IPS-20b (cell line): ENCODE results near the gene COX19.

Experiments
- H3K27ac ChIP-seq: one replicate; pipeline ENCODE4 v1.5.1; 2013; ENCODE audit warnings: low read length
- H3K27me3 ChIP-seq: 2 replicates; pipeline ENCODE4 v1.6.1; 2013; ENCODE audit warnings: mild to moderate bottlenecking, low read length, inconsistent platforms; ENCODE audit not compliant: insufficient read depth
- H3K36me3 ChIP-seq: 2 replicates; pipeline ENCODE4 v1.6.1; 2013; ENCODE audit warnings: low read depth, mild to moderate bottlenecking, inconsistent platforms, low read length, moderate library complexity; ENCODE audit not compliant: insufficient read depth
- H3K4me1 ChIP-seq: 2 replicates; pipeline ENCODE4 v1.6.1; 2013; ENCODE audit warnings: mild to moderate bottlenecking, control low read depth, inconsistent platforms, low read length, moderate library complexity; ENCODE audit not compliant: insufficient read depth
- H3K4me3 ChIP-seq: 2 replicates; pipeline ENCODE4 v1.5.1; 2013; ENCODE audit warnings: mild to moderate bottlenecking, low read length, inconsistent platforms
- H3K9ac ChIP-seq: 2 replicates; pipeline ENCODE4 v1.6.1; 2013; ENCODE audit warnings: low read depth, mild to moderate bottlenecking, inconsistent platforms, low read length, moderate library complexity
- H3K9me3 ChIP-seq: 2 replicates; pipeline ENCODE4 v1.6.1; 2013; ENCODE audit warnings: mild to moderate bottlenecking, low read depth, low read length, inconsistent platforms; ENCODE audit not compliant: insufficient read depth

COX19 gene, protein sequence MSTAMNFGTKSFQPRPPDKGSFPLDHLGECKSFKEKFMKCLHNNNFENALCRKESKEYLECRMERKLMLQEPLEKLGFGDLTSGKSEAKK

DNA sequence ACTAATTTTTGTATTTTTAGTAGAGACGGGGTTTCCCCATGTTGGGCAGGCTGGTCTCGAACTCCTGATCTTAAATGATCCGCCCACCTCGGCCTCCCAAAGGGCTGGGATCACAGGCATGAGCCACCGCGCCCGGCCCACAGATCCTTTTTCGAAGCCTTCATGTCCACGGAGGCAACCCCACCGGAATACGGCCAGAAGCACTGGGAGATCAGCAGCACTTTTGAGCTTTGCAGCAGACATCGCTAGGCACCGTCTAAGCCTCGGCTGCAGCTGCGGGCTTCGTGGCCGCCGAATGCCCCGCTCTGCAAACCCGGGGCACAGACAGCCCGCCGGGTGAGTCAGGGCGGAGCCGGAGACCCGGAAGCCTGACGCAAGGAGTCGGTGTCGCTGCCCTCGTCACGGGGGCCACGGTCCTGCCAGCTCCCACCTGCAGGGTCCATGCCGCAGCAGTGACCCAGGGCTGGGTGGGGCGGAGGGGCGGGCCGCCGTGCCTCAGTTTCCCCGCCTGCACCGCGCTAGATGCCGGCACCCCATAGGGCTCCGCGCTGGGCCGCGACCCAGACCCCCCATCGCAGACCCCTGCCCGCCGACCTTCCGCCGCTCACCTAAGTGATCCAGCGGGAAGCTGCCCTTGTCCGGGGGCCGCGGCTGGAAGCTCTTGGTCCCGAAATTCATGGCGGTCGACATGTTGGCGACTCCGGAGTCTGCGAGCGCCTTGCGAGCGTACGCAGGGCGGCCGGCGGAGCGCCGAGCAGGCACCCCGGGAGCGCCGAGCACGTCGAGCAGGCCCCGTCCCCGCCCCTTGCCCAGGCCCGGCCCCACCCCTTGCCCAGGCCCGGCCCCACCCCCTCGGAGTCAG, at the start of gene COX19:
TSS of gene COX19 (minus strand) at position 730 of the 862 bp plus-strand sequence. CDS start at position 690, 40 bp downstream.
- Histone ChIP-seq H3K27me3 (no peaks in the 10 kb centered on the region), H3K36me3 (peaks cover 25% of the 10 kb centered on the region), H3K4me3 (peak within 1 kb of the TSS; percentile 93), H3K9ac (peak within 1 kb of the TSS; percentile 88), H3K27ac (no peak within 1 kb of the TSS), H3K9me3 (no peaks in the 10 kb centered on the region), H3K4me1 (no peaks in the 10 kb centered on the region)

DNA sequence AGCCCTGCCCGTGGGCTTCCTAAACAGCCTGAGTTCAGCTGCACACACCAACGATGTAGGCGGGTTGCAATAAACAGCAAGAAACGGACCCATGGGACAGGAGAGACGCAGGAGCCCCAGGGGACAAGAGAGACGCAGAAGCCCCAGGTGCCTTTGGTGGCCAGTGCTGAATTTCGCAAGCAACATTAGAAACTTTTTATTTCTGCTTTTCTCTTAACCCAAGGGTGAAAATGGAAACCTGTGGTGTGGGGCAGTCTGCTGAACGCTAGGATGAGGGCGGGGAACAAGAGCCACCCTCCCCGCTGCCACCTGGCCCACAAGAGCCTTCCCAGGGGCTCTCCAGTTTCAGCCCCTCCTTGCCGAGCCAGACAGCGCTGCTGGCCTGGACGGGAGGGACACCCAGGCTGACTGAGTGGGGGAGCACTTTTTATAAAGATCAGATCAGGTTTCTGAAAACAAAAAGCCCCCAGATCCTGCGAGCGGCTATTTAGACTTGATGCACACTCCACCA, 49.0 kb upstream of the COX19 start:
- 0 out of 2 replicates have a peak, but pooled peaks cover 3% of the 10 kb centered on the region for H3K36me3 ChIP-seq

GRCh38 chr7:1022801-1023465, 47.6 kb upstream of the COX19 start:
- no peak overlapping the region for H3K4me3 ChIP-seq
- H3K4me1 ChIP-seq, result no peaks in the 10 kb centered on the region
- H3K9ac ChIP-seq, result no peak overlapping the region
- H3K9me3 ChIP-seq, result no peaks in the 10 kb centered on the region
- no peak overlapping the region for H3K27ac ChIP-seq
- H3K27me3 ChIP-seq, result peaks cover 7% of the 10 kb centered on the region; the same call in 1 of the 2 replicates
- H3K36me3 ChIP-seq, result 0 out of 2 replicates have a peak, but pooled peaks cover 3% of the 10 kb centered on the region

More for the DNA sequence above, 49.0 kb upstream of the COX19 start:
- Histone ChIP-seq H3K27me3 (peaks cover 7% of the 10 kb centered on the region; the same call in 1 of the 2 replicates), H3K4me3 (no peak overlapping the region), H3K4me1 (peaks cover 6% of the 10 kb centered on the region; the same call in 1 of the 2 replicates), H3K9me3 (no peaks in the 10 kb centered on the region), H3K9ac (no peak overlapping the region), H3K27ac (no peak overlapping the region)

- H3K9me3 ChIP-seq, result no peaks in the 10 kb centered on the region
- peaks cover 4% of the 10 kb centered on the region; the same call in 1 of the 2 replicates for H3K27me3 ChIP-seq
- H3K36me3 ChIP-seq, result 0 out of 2 replicates have a peak, but pooled peaks cover 3% of the 10 kb centered on the region
- H3K27ac ChIP-seq, result no peak overlapping the region
- no peak overlapping the region for H3K4me3 ChIP-seq
- no peaks in the 10 kb centered on the region for H3K4me1 ChIP-seq
- H3K9ac ChIP-seq, result no peak overlapping the region
Observed at GRCh38 chr7:1022356-1022755, 47.0 kb upstream of the COX19 start.

DNA sequence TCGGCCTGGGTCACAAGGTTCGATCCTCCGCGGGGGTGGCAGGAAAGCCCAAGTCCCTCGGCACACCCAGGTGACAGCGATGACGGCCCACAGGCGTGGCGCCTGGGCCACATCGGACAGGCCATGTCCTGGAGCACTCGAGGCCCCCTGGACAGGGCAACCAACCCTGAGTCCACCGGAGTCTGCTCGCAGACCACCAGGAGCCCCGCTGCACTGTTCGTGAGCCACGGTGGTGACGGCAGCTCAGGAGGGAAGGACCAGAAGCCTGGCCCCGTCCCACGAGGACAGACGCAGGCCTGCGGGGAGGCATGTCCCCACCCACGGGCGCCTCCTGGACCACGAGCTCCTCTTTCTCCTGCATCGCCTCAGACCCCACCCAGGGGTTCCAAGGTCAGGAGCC, 46.6 kb upstream of the COX19 start:
- no peak overlapping the region for H3K9ac ChIP-seq
- no peak overlapping the region for H3K4me3 ChIP-seq
- H3K9me3 ChIP-seq, result no peaks in the 10 kb centered on the region
- no peak overlapping the region for H3K27ac ChIP-seq
- peaks cover under 1% of the 10 kb centered on the region; the same call in 1 of the 2 replicates for H3K27me3 ChIP-seq
- 0 out of 2 replicates have a peak, but pooled peaks cover 3% of the 10 kb centered on the region for H3K36me3 ChIP-seq
- no peaks in the 10 kb centered on the region for H3K4me1 ChIP-seq

DNA sequence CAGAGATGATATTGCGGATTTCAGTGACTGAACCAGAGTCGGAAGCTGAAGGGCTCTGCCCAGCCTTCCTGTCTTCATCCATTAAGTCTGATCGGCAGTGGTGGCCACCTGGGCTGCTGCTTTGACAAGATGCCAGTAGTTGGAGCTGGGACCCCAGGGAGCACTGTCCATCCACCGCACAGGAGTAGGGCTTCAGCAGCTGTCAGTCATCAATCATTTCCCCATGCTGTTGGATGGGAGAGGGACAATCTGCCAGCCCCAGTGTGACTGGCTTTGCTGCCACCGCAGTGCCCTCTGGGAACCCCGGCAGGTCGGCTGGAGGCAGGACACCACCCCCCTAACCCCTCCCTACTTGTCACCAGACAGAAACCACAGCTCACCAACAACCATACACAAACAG, 46.0 kb upstream of the COX19 start:
- Histone ChIP-seq H3K9me3 (no peaks in the 10 kb centered on the region), H3K36me3 (0 out of 2 replicates have a peak, but pooled peaks cover 3% of the 10 kb centered on the region), H3K4me1 (no peaks in the 10 kb centered on the region), H3K27ac (no peak overlapping the region), H3K4me3 (no peak overlapping the region), H3K27me3 (no peaks in the 10 kb centered on the region), H3K9ac (no peak overlapping the region)

DNA sequence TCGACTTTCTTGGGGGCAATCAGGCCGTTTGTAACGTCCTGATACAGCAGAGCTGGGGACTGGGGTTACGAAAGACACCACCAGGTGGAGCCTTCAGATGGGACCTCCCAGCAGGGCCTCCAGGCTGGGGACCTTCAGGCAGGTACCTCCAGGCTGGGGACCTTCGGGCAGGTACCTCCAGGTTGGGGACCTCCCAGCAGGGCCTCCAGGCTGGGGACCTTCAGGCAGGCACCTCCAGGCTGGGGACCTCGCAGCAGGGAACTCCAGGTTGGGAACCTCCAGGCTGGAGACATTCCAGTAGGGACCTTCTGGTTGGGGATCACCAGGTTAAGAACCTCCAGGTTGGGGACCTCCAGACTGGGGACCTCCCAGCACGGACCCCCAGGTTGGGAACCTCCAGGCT, 45.5 kb upstream of the COX19 start:
- no peaks in the 10 kb centered on the region for H3K4me1 ChIP-seq
- H3K4me3 ChIP-seq, result no peak overlapping the region
- 0 out of 2 replicates have a peak, but pooled peaks cover 3% of the 10 kb centered on the region for H3K36me3 ChIP-seq
- no peak overlapping the region for H3K27ac ChIP-seq
- no peaks in the 10 kb centered on the region for H3K9me3 ChIP-seq
- H3K9ac ChIP-seq, result no peak overlapping the region
- H3K27me3 ChIP-seq, result no peaks in the 10 kb centered on the region

DNA sequence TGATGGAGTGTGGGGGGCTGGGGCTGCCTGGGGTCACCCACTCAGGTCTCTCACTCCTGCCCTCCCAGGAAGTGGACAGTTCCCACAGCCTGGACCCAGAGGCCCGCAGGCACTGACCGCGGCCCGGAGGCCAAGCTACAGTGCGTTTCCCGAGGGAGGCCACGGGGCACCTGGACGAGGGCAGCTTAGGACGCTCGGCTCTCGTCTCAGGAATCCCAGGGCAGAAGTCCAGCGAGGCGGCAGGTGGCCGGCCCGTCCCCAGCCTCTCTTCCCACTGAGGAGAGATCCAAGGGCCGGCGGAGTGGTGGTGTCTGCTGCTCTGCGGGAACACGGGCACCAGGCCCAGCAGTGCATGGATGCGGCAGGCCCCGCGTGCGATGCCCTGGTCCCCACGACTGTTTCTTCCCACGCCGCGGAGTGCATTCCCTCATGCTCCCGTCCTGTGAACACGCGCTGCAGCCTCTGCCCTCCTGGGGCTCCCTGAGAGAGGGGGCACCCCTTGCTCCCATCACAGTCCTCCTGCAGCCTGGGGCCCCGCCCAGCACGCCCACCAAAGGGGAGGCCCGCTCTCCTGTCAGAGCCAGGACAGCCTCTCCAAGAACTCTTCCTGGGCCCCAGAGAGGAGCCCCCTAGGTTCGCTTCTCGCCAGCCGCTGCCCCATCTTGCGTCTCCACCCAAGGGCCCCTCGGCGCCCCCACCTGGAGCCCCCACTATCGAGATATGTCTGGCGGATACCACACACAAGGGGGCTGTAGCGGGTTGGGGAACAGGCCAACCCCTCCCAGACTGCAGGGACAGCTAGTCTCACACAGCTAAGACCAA, 44.7 kb upstream of the COX19 start:
- Histone ChIP-seq H3K9ac (no peak overlapping the region), H3K4me1 (no peaks in the 10 kb centered on the region), H3K27me3 (no peaks in the 10 kb centered on the region), H3K27ac (no peak overlapping the region), H3K9me3 (no peaks in the 10 kb centered on the region), H3K36me3 (0 out of 2 replicates have a peak, but pooled peaks cover 3% of the 10 kb centered on the region), H3K4me3 (no peak overlapping the region)

GRCh38 chr7:1019255-1019785, 44.0 kb upstream of the COX19 start:
- H3K36me3 ChIP-seq, result 0 out of 2 replicates have a peak, but pooled peaks cover 3% of the 10 kb centered on the region
- no peaks in the 10 kb centered on the region for H3K4me1 ChIP-seq
- no peaks in the 10 kb centered on the region for H3K27me3 ChIP-seq
- no peak overlapping the region for H3K27ac ChIP-seq
- no peaks in the 10 kb centered on the region for H3K9me3 ChIP-seq
- H3K9ac ChIP-seq, result no peak overlapping the region
- no peak overlapping the region for H3K4me3 ChIP-seq

GRCh38 chr7:1018334-1018695, 43.0 kb upstream of the COX19 start:
- Histone ChIP-seq H3K4me1 (no peaks in the 10 kb centered on the region), H3K27ac (no peak overlapping the region), H3K9ac (no peak overlapping the region), H3K4me3 (no peak overlapping the region), H3K36me3 (0 out of 2 replicates have a peak, but pooled peaks cover 3% of the 10 kb centered on the region), H3K9me3 (no peaks in the 10 kb centered on the region), H3K27me3 (no peaks in the 10 kb centered on the region)
